Cardiac septum (tissue), 1 donor: ENCODE data around the gene C2orf76. TPM values are rescaled to one million over a fixed set of nuclear protein-coding genes. Genes with fewer than 3 reads are reported as not detected.
"Not testable (repeated sequence)": the region's sequence is repeated elsewhere in the genome, so short reads cannot be mapped to it uniquely, and the experiment has no call there.

Experiments
- DNase-seq: peaks from one replicate; pipeline ENCODE4 v3.0.0-alpha.2; 2020; ENCODE audit warnings: low spot score
- intact Hi-C: fragments of 100-400 bp; cut with DNase I; formaldehyde crosslinking; loops from one replicate; pipeline ENCODE4 v1.14.0; 2022
- total RNA-seq: library from RNA; stranded (reverse); fragmentation: NEBNext Ultra II Directional; extraction: Animal tissue kit (Norgen Biotek cat#: 25700); gene quantifications from one replicate; pipeline ENCODE4 v1.2.1, GENCODE V29; 2021
- donor health status: DM: no; HTN: no; CAD: no.

Gene C2orf76
- total RNA-seq, 1 donor from 2014 or later, result 11.7 TPM

DNA sequence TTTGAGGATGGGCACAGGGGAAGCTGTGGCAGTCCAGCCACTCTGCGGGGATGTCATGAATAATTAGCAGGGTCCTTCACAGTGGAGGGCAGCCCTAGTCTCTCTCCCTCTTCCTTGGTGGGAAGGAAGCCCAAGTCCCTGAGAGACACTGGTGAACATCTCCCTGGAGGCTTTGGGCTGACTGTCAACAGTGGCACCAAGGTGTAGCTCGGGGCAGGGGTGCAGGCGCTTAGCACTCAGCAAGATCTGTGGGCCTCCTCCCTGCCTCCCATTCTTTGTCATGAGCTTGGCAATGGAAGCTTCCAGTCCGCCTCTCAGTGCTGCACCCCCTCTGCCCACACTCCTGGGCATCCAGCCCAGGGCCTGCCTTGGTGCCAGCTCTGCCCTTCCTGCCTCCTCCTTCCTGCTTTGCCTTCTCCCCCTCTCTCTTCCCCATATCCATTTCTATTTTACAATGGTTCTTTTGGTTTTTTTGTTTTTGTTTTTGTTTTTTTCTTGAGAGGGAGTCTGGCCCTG lies 83.6 kb downstream of the C2orf76 start:
- peak; percentile 87 for DNase-seq
- intact Hi-C loops, result no loop called here

- intact Hi-C loops, result no loop called here
Measured at GRCh38 chr2:119282146-119282995, 84.3 kb downstream of the C2orf76 start.

GRCh38 chr2:119280680-119281079 lies 86.0 kb downstream of the C2orf76 start:
- no peak for DNase-seq
- intact Hi-C loops, result no loop called here

More at GRCh38 chr2:119282146-119282995, 84.3 kb downstream of the C2orf76 start:
- no peak for DNase-seq

DNA sequence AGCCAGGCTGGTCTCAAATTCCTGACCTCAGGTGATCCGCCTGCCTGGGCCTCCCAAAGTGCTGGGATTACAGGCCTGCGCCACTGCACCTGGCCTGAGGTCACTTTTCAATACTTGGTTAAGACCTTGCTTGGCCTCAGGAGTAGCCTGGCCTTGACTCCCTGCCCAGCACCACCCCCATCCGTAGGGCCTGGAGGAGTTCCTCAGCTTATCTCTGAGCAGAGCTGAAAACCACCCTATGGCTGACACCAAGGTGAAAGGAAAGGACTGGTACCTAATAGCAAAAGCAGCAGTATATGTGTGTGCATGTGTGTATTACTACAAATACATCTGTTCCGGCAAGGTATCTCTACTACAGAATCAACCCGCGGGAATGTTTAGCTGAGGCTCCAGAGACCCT lies 87.0 kb downstream of the C2orf76 start:
- intact Hi-C loops, result no loop called here

GRCh38 chr2:119278946-119279345 lies 87.7 kb downstream of the C2orf76 start:
- no peak for DNase-seq
- intact Hi-C loops, result no loop called here

More for the DNA sequence above, 87.0 kb downstream of the C2orf76 start:
- no peak for DNase-seq

GRCh38 chr2:119278385-119278784 lies 88.2 kb downstream of the C2orf76 start:
- DNase-seq, intact Hi-C loops: not testable (repeated sequence)

GRCh38 chr2:119276864-119277263 lies 89.8 kb downstream of the C2orf76 start:
- DNase-seq, result no peak
- intact Hi-C loops, result no loop called here

DNA sequence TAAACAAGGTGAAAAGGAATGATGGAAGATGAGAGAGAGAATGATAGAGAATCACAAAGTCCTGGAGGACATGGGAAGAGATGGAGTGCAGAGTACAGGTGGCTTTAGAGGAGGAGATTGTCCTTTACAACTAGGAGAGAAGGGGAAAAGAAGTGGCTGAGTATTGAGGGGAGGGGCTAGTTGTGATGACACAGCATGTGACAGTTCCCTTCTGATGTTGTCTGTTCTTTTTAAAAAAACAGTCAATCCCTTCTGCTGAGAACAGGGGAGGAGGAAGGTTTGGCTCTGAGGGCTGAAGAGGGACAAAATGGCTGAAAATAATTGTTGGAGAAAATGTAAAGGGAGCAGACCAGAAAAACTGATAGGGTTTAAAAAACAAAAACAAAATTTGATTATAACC lies 99.0 kb downstream of the C2orf76 start:
- intact Hi-C loops, result no loop called here

GRCh38 chr2:119266091-119266589 lies 100.5 kb downstream of the C2orf76 start:
- no peak for DNase-seq
- intact Hi-C loops, result no loop called here

More for the DNA sequence above, 99.0 kb downstream of the C2orf76 start:
- DNase-seq, result no peak

DNA sequence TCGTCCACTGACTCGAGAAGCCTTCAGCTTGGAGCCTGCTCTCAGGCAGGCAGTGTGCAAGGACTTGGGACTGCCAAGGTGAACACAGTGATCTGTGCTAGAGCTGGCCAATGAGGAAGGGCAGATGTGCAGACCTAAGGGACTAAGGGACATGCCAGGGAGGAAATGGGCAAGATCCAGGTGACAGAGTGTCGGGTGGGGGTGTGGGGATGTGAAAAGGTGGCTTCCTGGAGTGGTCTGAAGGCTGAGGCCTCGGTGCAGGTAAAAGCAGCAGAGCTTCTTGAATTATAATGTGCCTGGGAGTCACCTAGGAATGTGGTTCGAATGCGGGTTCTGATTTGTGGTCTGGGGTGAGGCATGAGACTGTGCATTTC lies 101.0 kb downstream of the C2orf76 start:
- DNase-seq, result no peak
- intact Hi-C loops, result no loop called here

DNA sequence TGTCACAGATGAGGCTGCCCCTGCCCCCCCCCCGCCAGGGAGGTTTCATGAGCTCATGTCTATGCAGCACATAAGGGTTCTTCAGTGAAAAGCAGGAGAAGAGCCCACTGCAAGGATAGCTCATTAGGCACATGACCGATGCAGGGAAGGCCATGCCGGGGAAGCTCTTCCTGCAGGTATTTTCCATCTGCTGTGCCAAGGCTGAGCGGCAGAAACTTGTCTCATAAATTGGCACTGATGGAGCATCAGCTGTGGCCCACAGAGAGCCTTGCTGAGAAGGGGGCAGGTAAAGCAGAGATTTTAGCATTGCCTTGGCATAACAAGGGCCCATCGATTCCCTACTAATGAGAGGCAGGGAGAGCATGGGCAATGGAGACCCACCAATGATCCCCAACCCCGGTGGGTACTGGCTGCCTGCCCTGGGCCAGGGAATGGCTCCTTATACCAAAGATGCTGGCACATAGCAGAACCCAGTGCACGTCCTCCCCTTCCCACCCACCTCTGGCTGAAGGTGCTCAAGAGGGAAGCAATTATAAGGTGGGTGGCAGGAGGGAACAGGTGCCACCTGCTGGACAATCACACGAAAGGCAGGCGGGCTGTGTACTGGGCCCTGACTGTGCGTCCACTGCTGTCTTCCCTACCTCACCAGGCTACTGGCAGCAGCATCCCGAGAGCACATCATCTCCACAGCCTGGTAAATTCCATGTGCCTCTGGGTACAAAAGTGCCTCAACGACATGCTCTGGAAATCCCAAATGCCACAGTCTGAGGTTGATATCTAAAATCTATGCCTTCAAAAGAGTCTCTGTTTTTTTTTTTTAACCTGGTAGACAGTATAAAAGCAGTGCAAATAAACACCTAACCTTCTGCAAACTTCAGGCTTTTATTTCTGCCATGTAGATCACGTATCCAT lies 101.6 kb downstream of the C2orf76 start:
- no peak for DNase-seq
- intact Hi-C loops, result no loop called here

DNA sequence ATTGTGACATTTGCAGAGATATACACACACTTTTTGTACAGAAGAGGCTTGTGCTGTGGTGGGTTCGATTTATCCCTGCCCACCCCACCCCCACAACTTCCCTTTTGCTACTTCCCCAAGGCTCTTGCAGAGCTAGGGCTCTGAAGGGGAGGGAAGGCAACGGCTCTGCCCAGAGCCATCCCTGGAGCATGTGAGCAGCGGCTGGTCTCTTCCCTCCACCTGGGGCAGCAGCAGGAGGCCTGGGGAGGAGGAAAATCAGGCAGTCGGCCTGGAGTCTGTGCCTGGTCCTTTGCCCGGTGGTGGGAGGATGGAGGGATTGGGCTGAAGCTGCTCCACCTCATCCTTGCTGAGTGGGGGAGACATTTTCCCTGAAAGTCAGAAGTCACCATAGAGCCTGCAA lies 103.0 kb downstream of the C2orf76 start:
- no peak for DNase-seq
- intact Hi-C loops, result no loop called here

- intact Hi-C loops, result no loop called here
- no peak for DNase-seq
Measured at GRCh38 chr2:119263025-119263424, 103.6 kb downstream of the C2orf76 start.

GRCh38 chr2:119261493-119262225 lies 105.0 kb downstream of the C2orf76 start:
- DNase-seq, result no peak
- intact Hi-C loops, result no loop called here

DNA sequence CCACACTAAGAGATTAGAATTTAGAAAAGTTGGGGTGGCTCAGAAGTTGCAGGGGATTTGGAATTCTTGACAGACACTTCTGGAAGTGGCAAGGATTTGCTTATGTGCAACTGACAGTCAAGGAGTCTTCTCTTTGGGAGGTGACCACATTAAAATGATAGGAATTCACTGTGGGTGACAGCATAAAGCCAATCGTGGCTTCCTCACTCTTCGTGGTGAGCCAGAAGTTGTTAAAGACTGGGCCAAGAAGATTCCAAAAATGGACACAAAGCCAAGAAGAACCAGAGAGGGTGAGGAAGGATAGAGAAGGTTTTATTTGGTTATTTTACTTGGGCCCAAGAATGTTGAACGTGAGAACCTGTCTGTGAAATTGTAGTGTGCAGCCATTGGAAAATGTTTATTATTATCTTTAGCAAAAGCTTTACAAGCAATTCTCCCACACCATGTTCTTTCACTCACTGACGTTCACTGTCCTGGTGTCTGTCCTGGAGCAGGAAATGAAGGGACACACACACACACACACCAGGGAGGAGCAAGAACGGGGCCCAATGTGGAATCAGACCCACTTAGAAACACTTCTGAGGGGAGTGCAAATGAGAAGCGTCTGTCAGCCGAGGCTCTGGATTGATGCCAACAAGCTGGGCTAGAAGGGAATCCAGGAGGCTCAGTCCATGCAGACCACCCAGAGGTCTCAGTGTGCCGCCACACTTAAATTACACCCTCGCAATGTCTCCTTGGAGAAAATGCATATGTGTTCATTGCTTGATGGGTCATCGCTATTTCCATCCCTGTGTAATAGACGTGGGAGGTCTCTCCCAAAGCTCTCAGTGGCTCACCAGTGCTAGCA lies 105.8 kb downstream of the C2orf76 start:
- no peak for DNase-seq
- intact Hi-C loops, result no loop called here

DNA sequence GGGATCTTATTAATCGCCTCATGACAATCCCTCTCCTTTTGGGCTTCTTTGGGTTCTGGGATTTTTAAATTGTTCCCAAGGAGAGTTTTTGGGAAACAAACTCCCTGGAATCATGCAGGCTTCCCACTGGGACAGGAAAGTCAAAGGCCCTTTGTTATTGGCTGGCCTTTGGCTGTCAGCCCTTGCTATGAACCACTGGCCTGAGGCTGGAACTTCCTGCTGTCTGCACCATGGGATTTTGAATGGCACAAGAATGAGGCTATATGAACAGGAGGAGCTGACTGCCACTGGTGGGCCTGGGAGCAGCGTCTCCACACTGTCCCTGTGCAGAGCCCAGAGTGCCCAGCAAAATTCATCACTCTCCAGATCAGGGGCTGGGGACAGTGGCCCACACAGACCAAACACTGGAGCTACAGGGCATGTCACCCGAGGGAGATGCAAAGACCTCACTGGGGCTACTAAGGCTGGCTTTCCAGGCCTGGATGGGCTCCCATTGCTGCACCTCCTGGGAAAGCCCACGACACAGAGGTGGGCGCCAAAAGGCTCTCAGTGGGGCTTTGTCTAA lies 107.3 kb downstream of the C2orf76 start:
- DNase-seq, result no peak
- intact Hi-C loops, result loop anchor here (5.0 kb wide), 1 partner anchor 37 kb away; the partner anchor contains the start of gene STEAP3

DNA sequence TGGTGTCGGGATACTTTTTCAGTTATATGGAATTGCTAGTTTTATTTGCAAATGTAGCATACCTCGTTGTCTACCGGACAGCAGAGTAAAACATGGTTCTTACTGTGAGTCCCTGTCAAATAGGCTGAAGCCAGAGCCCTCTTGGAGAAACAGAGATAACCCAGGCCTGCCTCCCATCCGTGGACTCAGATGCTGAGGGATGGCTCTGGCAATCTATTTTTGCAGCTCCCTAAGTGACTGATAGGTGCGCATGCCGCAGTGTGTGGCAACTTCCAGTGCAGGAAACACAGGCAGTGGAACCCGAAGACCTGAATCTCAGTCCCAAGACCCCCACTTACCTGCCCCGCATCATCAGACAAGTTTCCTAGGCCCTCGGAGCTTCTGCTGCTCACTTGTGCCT lies 109.4 kb downstream of the C2orf76 start:
- intact Hi-C loops, result loop anchor here (5.0 kb wide), 1 partner anchor 35 kb away; the partner anchor contains the start of gene STEAP3
- DNase-seq, result no peak

DNA sequence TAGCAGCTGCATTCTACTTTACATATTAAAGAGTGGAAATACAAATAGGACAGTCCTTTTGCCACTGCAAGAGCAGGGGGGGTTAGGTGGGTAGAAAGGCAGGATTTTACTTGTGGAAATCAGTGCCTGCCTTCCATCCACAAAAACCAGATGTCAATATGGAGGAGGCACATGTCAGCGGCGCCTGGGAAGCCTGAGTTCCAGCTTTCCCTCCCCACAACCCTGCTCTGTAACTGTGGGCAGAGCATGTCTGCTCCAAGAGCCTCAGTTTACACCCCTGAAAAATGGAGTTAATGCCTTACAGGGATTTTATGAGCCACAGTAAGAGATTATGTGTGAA lies 110.1 kb downstream of the C2orf76 start:
- intact Hi-C loops, result loop anchor here (5.0 kb wide), 1 partner anchor 34 kb away; the partner anchor contains the start of gene STEAP3
- no peak for DNase-seq
